CD8-positive, alpha-beta memory T cell (primary cell): Measurements from ENCODE around the gene SRBD1. TPM values are rescaled to one million over a fixed set of nuclear protein-coding genes. Genes with fewer than 3 reads are reported as not detected.

ENCODE experiments used
- CTCF ChIA-PET: fragments of 350-600 bp; sonication (Branson Sonifier 250); formaldehyde crosslinking; loops from one replicate; lab custom pipeline; 2021; ENCODE audit warnings: antibody characterized with exemption; lab: Charles Lee
- POLR2A ChIA-PET: fragments of 350-600 bp; sonication (Branson Sonifier 250); formaldehyde crosslinking; loops from one replicate; lab custom pipeline; 2021; ENCODE audit warnings: antibody characterized with exemption; lab: Charles Lee
- DNase-seq, 5 donors: peaks; one replicate each; pipeline versions ENCODE4 v3.0.0 to v3.0.0-alpha.2; 2020 to 2022; ENCODE audit warnings: mixed read lengths in 1 of 5
- H3K27ac ChIP-seq: one replicate; pipeline ENCODE4 v1.7.0; 2013; ENCODE audit warnings: low read depth, mild to moderate bottlenecking, low read length, moderate library complexity
- H3K27me3 ChIP-seq: 2 replicates; pipeline ENCODE4 v1.7.0; 2013; ENCODE audit warnings: low read length, mild to moderate bottlenecking; ENCODE audit not compliant: insufficient read depth, poor library complexity, severe bottlenecking
- H3K36me3 ChIP-seq: 2 replicates; pipeline ENCODE4 v1.7.0; 2013; ENCODE audit warnings: mild to moderate bottlenecking, low read length, moderate library complexity; ENCODE audit not compliant: insufficient read depth
- H3K4me1 ChIP-seq: 2 replicates; pipeline ENCODE4 v1.7.0; 2013; ENCODE audit warnings: mild to moderate bottlenecking, low read length, moderate library complexity; ENCODE audit not compliant: insufficient read depth
- H3K4me3 ChIP-seq: 2 replicates; pipeline ENCODE4 v1.7.0; 2013; ENCODE audit warnings: mild to moderate bottlenecking, low read length
- H3K9me3 ChIP-seq: 2 replicates; pipeline ENCODE4 v1.7.0; 2013; ENCODE audit warnings: mild to moderate bottlenecking, low read length
- H3K27ac Mint-ChIP-seq, 8 donors: one replicate each; pipeline ENCODE4 v1.8.0; 2020 to 2021; ENCODE audit warnings: mixed read lengths in 8 of 8, mild to moderate bottlenecking in 6 of 8, inconsistent platforms in 3 of 8, moderate library complexity in 3 of 8
- H3K27me3 Mint-ChIP-seq, 2 donors: one replicate each; pipeline ENCODE4 v1.8.0; 2020 to 2021; ENCODE audit warnings: mixed read lengths in 2 of 2, mild to moderate bottlenecking in 1 of 2, moderate library complexity in 1 of 2
- H3K36me3 Mint-ChIP-seq, 3 donors: one replicate each; pipeline ENCODE4 v1.8.0; 2020 to 2021; ENCODE audit warnings: mixed read lengths in 3 of 3, inconsistent platforms in 1 of 3, mild to moderate bottlenecking in 1 of 3
- H3K4me1 Mint-ChIP-seq, 3 donors: one replicate each; pipeline ENCODE4 v1.8.0; 2020 to 2021; ENCODE audit warnings: mixed read lengths in 3 of 3, inconsistent platforms in 1 of 3, mild to moderate bottlenecking in 1 of 3
- H3K4me3 Mint-ChIP-seq, 7 donors: one replicate each; pipeline ENCODE4 v1.8.0; 2020 to 2021; ENCODE audit warnings: mixed read lengths in 7 of 7, mild to moderate bottlenecking in 6 of 7, moderate library complexity in 4 of 7, inconsistent platforms in 2 of 7
- H3K9me3 Mint-ChIP-seq, 5 donors: one replicate each; pipeline ENCODE4 v1.8.0; 2020 to 2022; ENCODE audit warnings: mixed read lengths in 5 of 5, mild to moderate bottlenecking in 3 of 5, moderate library complexity in 2 of 5, inconsistent platforms in 1 of 5
- polyA plus RNA-seq: library from polyadenylated mRNA; unstranded; fragments of 300-500 nt; fragmentation: Illumina TruSeq; gene quantifications from one replicate; pipeline ENCODE4 v1.2.3, GENCODE V29; 2021
- total RNA-seq, 2 experiments: library from RNA; stranded (reverse); gene quantifications; one replicate each; pipeline ENCODE4 v1.2.3, GENCODE V29; 2021

Gene SRBD1
- total and polyA plus RNA-seq, 3 experiments from 2014 or later: 12.7 to 18.9 (median 18.1) TPM

DNA sequence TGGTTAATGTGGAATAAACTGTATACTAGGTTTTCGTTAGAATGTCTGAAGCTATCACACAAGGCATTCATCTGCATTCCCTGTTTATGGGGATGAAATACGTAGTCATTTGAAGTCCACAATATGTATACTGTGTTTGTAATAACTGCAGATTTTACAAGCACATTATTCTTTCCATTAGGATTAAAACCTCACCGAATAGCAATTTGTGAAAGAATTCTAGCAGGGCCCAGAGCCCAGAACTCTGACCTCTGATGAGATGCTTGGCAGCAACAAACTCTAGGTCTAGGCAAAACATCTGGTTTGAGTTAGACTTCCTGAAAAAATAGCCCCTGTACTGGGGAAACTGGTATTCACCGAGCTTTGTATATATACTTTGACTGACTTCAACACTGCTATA lies 158.2 kb downstream of the SRBD1 start:
- H3K9me3 Mint-ChIP-seq: no peaks in the 10 kb centered on the region
- Histone ChIP-seq H3K4me3 (no peak overlapping the region), H3K36me3 (no peaks in the 10 kb centered on the region), H3K27ac (no peak overlapping the region), H3K4me1 (no peaks in the 10 kb centered on the region), H3K9me3 (no peaks in the 10 kb centered on the region), H3K27me3 (no peaks in the 10 kb centered on the region)
- peaks cover 0 to 4% (median 2%) of the 10 kb centered on the region in 3 donors for H3K36me3 Mint-ChIP-seq
- no peak overlapping the region for H3K27ac Mint-ChIP-seq
- no peak overlapping the region for H3K4me3 Mint-ChIP-seq
- H3K27me3 Mint-ChIP-seq: no peaks in the 10 kb centered on the region
- ChIA-PET POLR2A (no interaction called here), CTCF (no interaction called here)
- no peak for DNase-seq
- no peaks in the 10 kb centered on the region for H3K4me1 Mint-ChIP-seq

DNA sequence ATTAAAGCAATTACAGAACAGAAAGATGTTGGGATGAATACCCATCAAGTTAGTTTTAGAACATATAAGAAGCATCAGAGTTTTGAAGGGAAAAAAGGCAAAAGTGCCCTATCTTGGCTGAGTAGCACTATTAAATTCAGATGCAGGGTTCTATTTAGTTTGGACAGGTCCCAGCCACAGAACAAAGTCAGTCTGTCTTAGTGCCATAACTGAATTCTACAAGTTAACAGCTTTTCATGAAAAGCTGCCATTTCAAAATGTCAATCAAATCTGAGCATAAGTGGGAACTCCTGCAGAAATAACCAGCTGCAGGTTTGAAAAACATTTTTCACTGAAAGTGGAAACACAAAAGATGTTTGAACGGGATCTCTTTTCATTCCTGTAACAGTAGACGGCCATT lies 160.4 kb downstream of the SRBD1 start:
- Mint-ChIP-seq H3K27me3 (no peaks in the 10 kb centered on the region), H3K27ac (no peak overlapping the region), H3K36me3 (peaks cover 0 to 9% (median 2%) of the 10 kb centered on the region in 3 donors), H3K4me1 (no peaks in the 10 kb centered on the region), H3K9me3 (no peaks in the 10 kb centered on the region), H3K4me3 (no peak overlapping the region)
- H3K4me1 ChIP-seq: no peaks in the 10 kb centered on the region
- ChIA-PET CTCF (no interaction called here), POLR2A (no interaction called here)
- H3K9me3 ChIP-seq: no peaks in the 10 kb centered on the region
- H3K4me3 ChIP-seq: no peak overlapping the region
- H3K27me3 ChIP-seq: no peaks in the 10 kb centered on the region
- H3K36me3 ChIP-seq: no peaks in the 10 kb centered on the region
- H3K27ac ChIP-seq: no peak overlapping the region
- DNase-seq: no peak

DNA sequence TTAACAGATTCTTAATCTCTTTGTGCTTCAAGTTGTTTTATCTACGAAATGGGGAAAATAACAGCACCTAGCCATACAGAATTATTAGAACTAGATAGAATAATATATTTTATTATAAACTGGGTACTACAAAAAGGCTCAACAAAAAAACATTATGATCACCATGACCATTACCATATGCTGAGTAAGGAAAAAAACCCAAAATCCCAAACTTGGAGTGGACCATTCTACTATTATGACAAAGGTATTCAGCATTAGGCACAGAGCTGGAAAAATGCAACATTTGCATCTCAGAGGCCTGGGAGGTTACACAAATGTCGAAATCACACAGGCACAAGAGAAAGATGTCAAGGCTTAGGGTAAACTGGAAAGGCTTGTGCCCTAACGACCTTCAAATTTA lies 162.8 kb downstream of the SRBD1 start:
- Mint-ChIP-seq H3K4me1 (peaks cover 0 to 7% (median 2%) of the 10 kb centered on the region in 3 donors), H3K36me3 (peaks cover 3 to 10% (median 6%) of the 10 kb centered on the region in 3 donors)
- CTCF ChIA-PET: no interaction called here

DNA sequence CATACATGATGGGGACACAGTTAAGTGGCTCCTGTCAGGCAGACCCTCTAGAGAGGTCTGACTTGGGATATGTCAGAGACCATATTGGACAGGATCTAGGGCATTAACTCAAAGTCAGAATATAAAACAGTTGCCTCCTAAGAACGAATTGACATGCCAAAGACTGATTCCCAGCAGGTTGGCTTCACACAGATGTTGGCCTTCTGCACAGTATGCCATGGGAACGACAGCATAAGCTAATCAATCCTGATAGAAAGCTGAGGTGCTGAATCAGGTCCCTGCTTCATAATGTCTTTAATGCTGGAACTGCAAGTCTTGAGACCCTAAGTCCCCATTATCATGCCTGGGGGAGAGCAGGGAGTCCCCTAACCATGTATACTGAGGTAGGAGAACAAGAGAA lies 165.1 kb downstream of the SRBD1 start:
- no peak overlapping the region for H3K4me3 Mint-ChIP-seq
- H3K27ac Mint-ChIP-seq: no peak overlapping the region
- CTCF ChIA-PET: no interaction called here
- POLR2A ChIA-PET: no interaction called here
- no peak for DNase-seq
- Histone ChIP-seq H3K4me3 (no peak overlapping the region), H3K27ac (no peak overlapping the region), H3K27me3 (no peaks in the 10 kb centered on the region), H3K36me3 (no peaks in the 10 kb centered on the region), H3K4me1 (no peaks in the 10 kb centered on the region), H3K9me3 (no peaks in the 10 kb centered on the region)
- H3K4me1 Mint-ChIP-seq: peaks cover 2 to 12% (median 6%) of the 10 kb centered on the region in 3 donors
- no peaks in the 10 kb centered on the region for H3K9me3 Mint-ChIP-seq
- no peaks in the 10 kb centered on the region for H3K27me3 Mint-ChIP-seq
- peaks cover 5 to 12% (median 6%) of the 10 kb centered on the region in 3 donors for H3K36me3 Mint-ChIP-seq

More for the DNA sequence above, 162.8 kb downstream of the SRBD1 start:
- DNase-seq: no peak
- Mint-ChIP-seq H3K4me3 (no peak overlapping the region), H3K9me3 (no peaks in the 10 kb centered on the region), H3K27ac (no peak overlapping the region), H3K27me3 (no peaks in the 10 kb centered on the region)
- no peaks in the 10 kb centered on the region for H3K36me3 ChIP-seq
- no peak overlapping the region for H3K27ac ChIP-seq
- H3K4me3 ChIP-seq: no peak overlapping the region
- no peaks in the 10 kb centered on the region for H3K27me3 ChIP-seq
- H3K4me1 ChIP-seq: no peaks in the 10 kb centered on the region
- no peaks in the 10 kb centered on the region for H3K9me3 ChIP-seq
- POLR2A ChIA-PET: no interaction called here

- H3K4me3 Mint-ChIP-seq: no peak overlapping the region
These were observed 166.0 kb downstream of the SRBD1 start for GRCh38 chr2:45445037-45445436.

DNA sequence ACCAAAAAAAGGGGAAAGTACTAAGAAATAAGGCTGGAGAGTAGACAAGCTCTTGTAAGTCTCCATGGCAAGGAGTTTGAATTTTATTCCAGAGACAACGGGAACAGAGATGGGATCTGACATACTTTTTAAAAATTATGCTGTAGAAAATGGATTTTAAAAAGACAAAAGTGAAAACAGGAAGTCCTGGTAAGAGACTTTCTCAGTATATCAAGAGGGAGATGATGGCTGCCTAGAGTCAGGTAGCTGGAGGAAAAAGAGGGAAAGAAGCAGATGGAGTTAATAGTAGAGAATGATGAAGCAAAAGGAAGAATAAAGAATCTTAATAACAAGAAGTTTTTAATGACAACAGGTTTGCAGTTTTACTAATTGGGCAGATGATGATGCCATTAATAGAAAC lies 168.1 kb downstream of the SRBD1 start:
- H3K4me1 Mint-ChIP-seq: peaks cover 8 to 23% (median 17%) of the 10 kb centered on the region in 3 donors
- no peak overlapping the region for H3K4me3 ChIP-seq
- H3K9me3 ChIP-seq: no peaks in the 10 kb centered on the region
- H3K4me3 Mint-ChIP-seq: no peak overlapping the region
- H3K9me3 Mint-ChIP-seq: no peaks in the 10 kb centered on the region
- no peak overlapping the region for H3K27ac ChIP-seq
- ChIA-PET POLR2A (no interaction called here), CTCF (interaction anchor here (1.0 kb wide), 1 partner anchor 15 kb away, joined by 4 read pairs; no protein-coding TSS in a partner anchor)
- no peaks in the 10 kb centered on the region for H3K36me3 ChIP-seq
- peaks cover 4% of the 10 kb centered on the region for H3K4me1 ChIP-seq
- no peaks in the 10 kb centered on the region for H3K27me3 ChIP-seq
- peaks cover 9 to 19% (median 10%) of the 10 kb centered on the region in 3 donors for H3K36me3 Mint-ChIP-seq
- DNase-seq: no peak
- H3K27ac Mint-ChIP-seq: peak overlapping the region in 3 of 8 donors; percentile 0 to 18 (median 11)
- H3K27me3 Mint-ChIP-seq: no peaks in the 10 kb centered on the region

More at GRCh38 chr2:45445037-45445436, 166.0 kb downstream of the SRBD1 start:
- ChIA-PET CTCF (no interaction called here), POLR2A (no interaction called here)
- Histone ChIP-seq H3K27ac (no peak overlapping the region), H3K36me3 (no peaks in the 10 kb centered on the region), H3K4me3 (no peak overlapping the region), H3K9me3 (no peaks in the 10 kb centered on the region), H3K4me1 (no peaks in the 10 kb centered on the region), H3K27me3 (no peaks in the 10 kb centered on the region)
- Mint-ChIP-seq H3K27me3 (no peaks in the 10 kb centered on the region), H3K36me3 (peaks cover 6 to 13% (median 8%) of the 10 kb centered on the region in 3 donors), H3K27ac (no peak overlapping the region), H3K4me1 (peaks cover 2 to 17% (median 6%) of the 10 kb centered on the region in 3 donors), H3K9me3 (no peaks in the 10 kb centered on the region)
- no peak for DNase-seq

GRCh38 chr2:45442026-45442425 lies 169.0 kb downstream of the SRBD1 start:
- H3K27me3 Mint-ChIP-seq: no peaks in the 10 kb centered on the region
- no peak overlapping the region for H3K4me3 Mint-ChIP-seq
- no peaks in the 10 kb centered on the region for H3K9me3 ChIP-seq
- peaks cover 0 to 7% (median 5%) of the 10 kb centered on the region in 5 donors for H3K9me3 Mint-ChIP-seq
- ChIA-PET POLR2A (no interaction called here), CTCF (no interaction called here)
- peaks cover 4% of the 10 kb centered on the region for H3K4me1 ChIP-seq
- H3K4me1 Mint-ChIP-seq: peaks cover 10 to 23% (median 17%) of the 10 kb centered on the region in 3 donors
- no peak for DNase-seq
- H3K36me3 Mint-ChIP-seq: peaks cover 16 to 27% (median 19%) of the 10 kb centered on the region in 3 donors
- H3K4me3 ChIP-seq: no peak overlapping the region
- H3K27ac Mint-ChIP-seq: no peak overlapping the region
- H3K27me3 ChIP-seq: no peaks in the 10 kb centered on the region
- H3K36me3 ChIP-seq: no peaks in the 10 kb centered on the region
- no peak overlapping the region for H3K27ac ChIP-seq

DNA sequence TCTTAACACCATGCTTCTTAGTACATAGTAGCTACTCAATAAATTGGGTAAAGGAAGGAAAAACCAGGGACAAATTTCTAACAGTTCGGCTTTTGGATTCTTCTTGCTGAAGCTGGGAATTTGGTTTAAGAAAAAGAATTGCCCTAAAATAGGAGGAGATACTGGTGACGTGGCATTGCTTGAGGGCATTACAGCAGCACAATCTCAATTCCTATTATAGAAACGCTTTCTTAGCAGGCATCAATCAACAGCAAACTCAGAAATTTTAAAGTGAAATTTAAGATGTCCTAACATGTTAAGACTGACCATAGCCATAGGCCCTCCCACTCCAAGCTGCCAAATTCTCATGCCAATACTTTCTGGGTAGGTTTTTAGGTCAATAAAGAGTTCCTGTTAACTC lies 169.5 kb downstream of the SRBD1 start:
- no peak overlapping the region for H3K4me3 ChIP-seq
- Mint-ChIP-seq H3K4me1 (peaks cover 10 to 23% (median 17%) of the 10 kb centered on the region in 3 donors), H3K4me3 (no peak overlapping the region), H3K27me3 (no peaks in the 10 kb centered on the region), H3K36me3 (peaks cover 17 to 25% (median 20%) of the 10 kb centered on the region in 3 donors), H3K9me3 (peaks cover 0 to 7% (median 5%) of the 10 kb centered on the region in 5 donors), H3K27ac (peak overlapping the region in 1 of 8 donors; percentile 0)
- no peaks in the 10 kb centered on the region for H3K9me3 ChIP-seq
- POLR2A ChIA-PET: no interaction called here
- H3K27me3 ChIP-seq: no peaks in the 10 kb centered on the region
- no peak for DNase-seq
- H3K4me1 ChIP-seq: peaks cover 4% of the 10 kb centered on the region
- no peaks in the 10 kb centered on the region for H3K36me3 ChIP-seq
- H3K27ac ChIP-seq: no peak overlapping the region
- CTCF ChIA-PET: no interaction called here
